Measurements from ENCODE around the gene MBNL2. TPM values are rescaled to one million over a fixed set of nuclear protein-coding genes. Genes with fewer than 3 reads are reported as not detected.

Gene MBNL2
- total RNA-seq, 1 donor, result 69.8 TPM

- Histone ChIP-seq H3K4me2 (ENCODE audit: insufficient read depth, low read length) (peak overlapping the region; percentile 25), H3K27me3 (ENCODE audit: insufficient read depth, low read length) (no peaks in the 10 kb centered on the region), H3K4me3 (ENCODE audit: insufficient read depth, low read length) (no peak overlapping the region), H3K9me3 (ENCODE audit: low read depth, low read length) (no peaks in the 10 kb centered on the region), H3K27ac (ENCODE audit: low read depth, low read length) (peak overlapping the region; percentile 29), H4K20me1 (ENCODE audit: insufficient read depth, low read length) (peaks cover 26% of the 10 kb centered on the region), H3K4me1 (ENCODE audit: insufficient read depth, low read length) (peaks cover 64% of the 10 kb centered on the region), H2AFZ (ENCODE audit: low read length) (no peak overlapping the region), H3K79me2 (ENCODE audit: insufficient read depth, low read length) (peaks cover 57% of the 10 kb centered on the region), H3K36me3 (ENCODE audit: insufficient read depth, low read length) (peaks cover 16% of the 10 kb centered on the region)
- peak; percentile 80 for DNase-seq (ENCODE audit: insufficient read length, low spot score, missing footprints)
- no peak for TF ChIP-seq CTCF (IDR thresholded peaks at IDR 0.05; ENCODE audit: extremely low read depth, low read depth, low read length)
These were observed 56.6 kb downstream of the MBNL2 start for GRCh38 chr13:97278435-97279411.

GRCh38 chr13:97279913-97280312 lies 57.8 kb downstream of the MBNL2 start:
- no peak overlapping the region for H2AFZ ChIP-seq (ENCODE audit: low read length)
- peaks cover 16% of the 10 kb centered on the region for H3K36me3 ChIP-seq (ENCODE audit: insufficient read depth, low read length)
- H3K27ac ChIP-seq (ENCODE audit: low read depth, low read length), result peak overlapping the region; percentile 29
- peak overlapping the region; percentile 42 for H3K4me2 ChIP-seq (ENCODE audit: insufficient read depth, low read length)
- no peak overlapping the region for H3K4me3 ChIP-seq (ENCODE audit: insufficient read depth, low read length)
- no peaks in the 10 kb centered on the region for H3K9me3 ChIP-seq (ENCODE audit: low read depth, low read length)
- H3K79me2 ChIP-seq (ENCODE audit: insufficient read depth, low read length), result peaks cover 64% of the 10 kb centered on the region
- peaks cover 28% of the 10 kb centered on the region for H4K20me1 ChIP-seq (ENCODE audit: insufficient read depth, low read length)
- TF ChIP-seq CTCF (IDR thresholded peaks at IDR 0.05; ENCODE audit: extremely low read depth, low read depth, low read length), result no peak
- H3K4me1 ChIP-seq (ENCODE audit: insufficient read depth, low read length), result peaks cover 52% of the 10 kb centered on the region
- no peaks in the 10 kb centered on the region for H3K27me3 ChIP-seq (ENCODE audit: insufficient read depth, low read length)
- DNase-seq (ENCODE audit: insufficient read length, low spot score, missing footprints), result peak; percentile 65

GRCh38 chr13:97280478-97280877 lies 58.3 kb downstream of the MBNL2 start:
- Histone ChIP-seq H3K4me1 (ENCODE audit: insufficient read depth, low read length) (peaks cover 46% of the 10 kb centered on the region), H3K27ac (ENCODE audit: low read depth, low read length) (peak overlapping the region; percentile 29), H3K4me3 (ENCODE audit: insufficient read depth, low read length) (no peak overlapping the region)

More at GRCh38 chr13:97280478-97280877, 58.3 kb downstream of the MBNL2 start:
- Histone ChIP-seq H3K36me3 (ENCODE audit: insufficient read depth, low read length) (peaks cover 16% of the 10 kb centered on the region), H4K20me1 (ENCODE audit: insufficient read depth, low read length) (peaks cover 28% of the 10 kb centered on the region), H2AFZ (ENCODE audit: low read length) (no peak overlapping the region), H3K79me2 (ENCODE audit: insufficient read depth, low read length) (peaks cover 67% of the 10 kb centered on the region), H3K4me2 (ENCODE audit: insufficient read depth, low read length) (no peak overlapping the region), H3K9me3 (ENCODE audit: low read depth, low read length) (no peaks in the 10 kb centered on the region), H3K27me3 (ENCODE audit: insufficient read depth, low read length) (no peaks in the 10 kb centered on the region)
- no peak for TF ChIP-seq CTCF (IDR thresholded peaks at IDR 0.05; ENCODE audit: extremely low read depth, low read depth, low read length)
- DNase-seq (ENCODE audit: insufficient read length, low spot score, missing footprints), result no peak

All from osteoblast (primary cell).